Glutamatergic neuron (in vitro differentiated cells): ENCODE data around the gene RAD51C. TPM values are rescaled to one million over a fixed set of nuclear protein-coding genes. Genes with fewer than 3 reads are reported as not detected.
"Not testable (repeated sequence)": the region's sequence is repeated elsewhere in the genome, so short reads cannot be mapped to it uniquely, and the experiment has no call there.

Experiments
- DNase-seq: peaks from one replicate; pipeline ENCODE4 v3.0.0; 2022
- H3K27ac Mint-ChIP-seq: one replicate; pipeline ENCODE4 v1.8.0; 2020; ENCODE audit warnings: mild to moderate bottlenecking, mixed read lengths, inconsistent platforms; ENCODE audit not compliant: unreplicated experiment
- H3K27me3 Mint-ChIP-seq: one replicate; pipeline ENCODE4 v1.8.0; 2020; ENCODE audit warnings: mild to moderate bottlenecking, moderate library complexity, mixed read lengths, inconsistent platforms; ENCODE audit not compliant: unreplicated experiment
- H3K36me3 Mint-ChIP-seq: one replicate; pipeline ENCODE4 v1.8.0; 2020; ENCODE audit warnings: mild to moderate bottlenecking, mixed read lengths, inconsistent platforms; ENCODE audit not compliant: unreplicated experiment
- H3K4me1 Mint-ChIP-seq: one replicate; pipeline ENCODE4 v1.8.0; 2020; ENCODE audit warnings: mild to moderate bottlenecking, low read depth, mixed read lengths, inconsistent platforms; ENCODE audit not compliant: unreplicated experiment
- H3K4me3 Mint-ChIP-seq: one replicate; pipeline ENCODE4 v1.8.0; 2020; ENCODE audit warnings: mild to moderate bottlenecking, mixed read lengths, inconsistent platforms; ENCODE audit not compliant: unreplicated experiment
- H3K9me3 Mint-ChIP-seq: one replicate; pipeline ENCODE4 v1.8.0; 2020; ENCODE audit warnings: mild to moderate bottlenecking, moderate library complexity, mixed read lengths, inconsistent platforms; ENCODE audit not compliant: unreplicated experiment
- total RNA-seq: library from RNA; stranded (reverse); fragmentation: NEBNext Ultra II Directional; extraction: Animal tissue kit (Norgen Biotek cat#: 25700); gene quantifications from one replicate; pipeline ENCODE4 v1.2.1, GENCODE V29; 2021; ENCODE audit not compliant: unreplicated experiment
- TF ChIP-seq, protein P1 (sequence below): fragments of 200-600 bp; sonication (generic); IDR thresholded peaks from one replicate; pipeline ENCODE4 v1.5.0; 2021; ENCODE audit not compliant: partially characterized antibody, unreplicated experiment

RAD51C gene
- total RNA-seq, 1 donor from 2014 or later, result 8.5 TPM

DNA sequence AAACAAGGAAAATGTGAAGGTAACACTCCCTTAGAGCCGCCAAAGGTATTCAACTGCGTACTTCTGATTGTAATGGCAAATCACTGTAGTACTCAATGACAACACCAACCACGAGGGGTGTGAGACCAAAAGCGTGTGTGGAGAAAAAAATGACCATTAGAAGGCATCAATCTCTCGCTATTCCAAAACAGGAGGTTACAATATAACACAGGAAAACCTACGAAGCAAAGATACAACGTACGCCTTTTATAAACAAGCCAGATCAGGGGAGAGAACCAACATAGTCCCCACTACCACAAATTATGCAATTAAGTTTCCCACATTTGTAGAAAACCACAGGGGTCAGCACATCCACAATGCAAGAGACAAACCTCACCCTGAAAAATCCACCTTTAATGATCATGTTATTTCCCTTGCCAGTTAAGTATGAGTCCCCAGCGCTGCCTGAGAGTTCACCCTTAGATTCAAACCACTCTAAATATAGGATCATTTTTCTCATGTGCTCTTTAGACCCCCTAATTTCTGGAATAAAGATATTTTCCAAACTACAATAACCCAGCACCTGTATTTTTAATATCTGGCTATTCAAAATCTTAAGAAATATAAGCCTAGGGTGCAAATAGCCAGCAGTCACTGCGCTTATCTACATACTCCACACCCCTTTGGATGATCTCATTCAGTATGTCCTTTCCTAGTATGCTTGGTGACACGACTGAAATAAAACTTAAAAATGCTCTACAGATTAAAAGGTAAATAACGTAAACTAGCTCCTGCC, 13.0 kb upstream of the RAD51C start:
- no peak for DNase-seq
- no peak overlapping the region for H3K27ac Mint-ChIP-seq

DNA sequence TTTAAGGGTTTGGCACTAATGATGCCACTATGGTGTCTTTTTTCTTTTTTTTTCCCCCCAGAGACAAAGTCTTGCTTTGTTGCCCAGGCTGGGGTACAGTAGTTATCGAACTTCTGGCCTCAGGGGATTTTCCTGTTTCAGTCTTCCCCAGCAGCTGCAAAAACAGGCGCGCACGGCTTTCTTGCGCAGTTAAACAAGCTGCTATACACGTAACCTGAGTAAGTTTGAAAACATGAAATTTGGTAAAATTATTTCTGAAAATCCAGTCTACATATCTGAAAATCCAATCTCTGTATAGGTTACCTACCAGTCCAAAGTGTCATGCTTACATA, 12.4 kb upstream of the RAD51C start:
- Mint-ChIP-seq H3K27me3 (no peaks in the 10 kb centered on the region), H3K27ac (no peak overlapping the region), H3K4me1 (peaks cover 4% of the 10 kb centered on the region), H3K9me3 (no peaks in the 10 kb centered on the region), H3K36me3 (no peaks in the 10 kb centered on the region), H3K4me3 (no peak overlapping the region)
- TF ChIP-seq, protein P1, sequence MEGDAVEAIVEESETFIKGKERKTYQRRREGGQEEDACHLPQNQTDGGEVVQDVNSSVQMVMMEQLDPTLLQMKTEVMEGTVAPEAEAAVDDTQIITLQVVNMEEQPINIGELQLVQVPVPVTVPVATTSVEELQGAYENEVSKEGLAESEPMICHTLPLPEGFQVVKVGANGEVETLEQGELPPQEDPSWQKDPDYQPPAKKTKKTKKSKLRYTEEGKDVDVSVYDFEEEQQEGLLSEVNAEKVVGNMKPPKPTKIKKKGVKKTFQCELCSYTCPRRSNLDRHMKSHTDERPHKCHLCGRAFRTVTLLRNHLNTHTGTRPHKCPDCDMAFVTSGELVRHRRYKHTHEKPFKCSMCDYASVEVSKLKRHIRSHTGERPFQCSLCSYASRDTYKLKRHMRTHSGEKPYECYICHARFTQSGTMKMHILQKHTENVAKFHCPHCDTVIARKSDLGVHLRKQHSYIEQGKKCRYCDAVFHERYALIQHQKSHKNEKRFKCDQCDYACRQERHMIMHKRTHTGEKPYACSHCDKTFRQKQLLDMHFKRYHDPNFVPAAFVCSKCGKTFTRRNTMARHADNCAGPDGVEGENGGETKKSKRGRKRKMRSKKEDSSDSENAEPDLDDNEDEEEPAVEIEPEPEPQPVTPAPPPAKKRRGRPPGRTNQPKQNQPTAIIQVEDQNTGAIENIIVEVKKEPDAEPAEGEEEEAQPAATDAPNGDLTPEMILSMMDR, result no peak
- DNase-seq, result no peak

More for the DNA sequence above, 13.0 kb upstream of the RAD51C start:
- no peak overlapping the region for H3K4me3 Mint-ChIP-seq
- TF ChIP-seq, protein P1, result no peak
- no peaks in the 10 kb centered on the region for H3K27me3 Mint-ChIP-seq
- peaks cover 4% of the 10 kb centered on the region for H3K4me1 Mint-ChIP-seq
- no peaks in the 10 kb centered on the region for H3K9me3 Mint-ChIP-seq
- no peaks in the 10 kb centered on the region for H3K36me3 Mint-ChIP-seq

DNA sequence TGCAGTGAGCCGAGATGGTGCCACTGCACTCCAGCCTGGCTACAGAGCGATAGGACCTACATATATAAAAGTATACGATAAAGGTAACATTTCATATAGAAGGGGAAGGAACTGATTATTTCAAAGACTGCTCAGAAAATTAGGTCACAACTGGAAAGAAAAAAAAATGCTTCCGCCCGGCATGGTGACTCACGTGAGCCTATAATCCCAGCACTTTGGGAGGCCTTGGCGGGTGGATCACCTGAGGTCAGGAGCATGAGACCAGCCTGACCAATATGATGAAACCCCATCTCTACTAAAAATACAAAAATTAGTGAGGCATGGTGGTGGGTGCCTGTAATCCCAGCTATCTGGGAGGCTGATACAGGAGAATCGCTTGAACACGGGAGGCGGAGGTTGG, 8.4 kb upstream of the RAD51C start:
- DNase-seq, result no peak
- Mint-ChIP-seq H3K27ac (no peak overlapping the region), H3K9me3 (peaks cover 2% of the 10 kb centered on the region), H3K4me1 (peaks cover 4% of the 10 kb centered on the region), H3K4me3 (no peak overlapping the region), H3K27me3 (no peaks in the 10 kb centered on the region), H3K36me3 (no peaks in the 10 kb centered on the region)
- TF ChIP-seq, protein P1, result no peak

DNA sequence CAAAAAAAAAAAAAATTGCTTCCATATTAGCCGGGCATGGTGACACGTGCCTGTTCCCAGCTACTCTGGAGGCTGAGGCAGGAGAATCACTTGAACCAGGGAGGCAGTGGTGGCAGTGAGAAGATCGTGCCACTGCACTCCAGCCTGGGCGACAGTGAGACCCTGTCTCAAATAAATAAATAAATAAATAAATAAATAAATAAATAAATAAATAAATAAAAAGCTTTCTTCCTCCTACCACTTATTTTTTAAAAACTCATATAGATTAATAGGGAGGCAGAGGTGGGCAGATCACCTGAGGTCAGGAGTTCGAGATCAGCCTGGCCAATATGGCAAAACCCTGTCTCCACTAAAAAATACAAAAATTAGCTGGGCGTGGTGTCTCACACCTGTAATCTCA, 7.9 kb upstream of the RAD51C start:
- H3K9me3 Mint-ChIP-seq, H3K27ac Mint-ChIP-seq, H3K36me3 Mint-ChIP-seq, H3K4me3 Mint-ChIP-seq, H3K4me1 Mint-ChIP-seq, DNase-seq, H3K27me3 Mint-ChIP-seq: not testable (repeated sequence)

DNA sequence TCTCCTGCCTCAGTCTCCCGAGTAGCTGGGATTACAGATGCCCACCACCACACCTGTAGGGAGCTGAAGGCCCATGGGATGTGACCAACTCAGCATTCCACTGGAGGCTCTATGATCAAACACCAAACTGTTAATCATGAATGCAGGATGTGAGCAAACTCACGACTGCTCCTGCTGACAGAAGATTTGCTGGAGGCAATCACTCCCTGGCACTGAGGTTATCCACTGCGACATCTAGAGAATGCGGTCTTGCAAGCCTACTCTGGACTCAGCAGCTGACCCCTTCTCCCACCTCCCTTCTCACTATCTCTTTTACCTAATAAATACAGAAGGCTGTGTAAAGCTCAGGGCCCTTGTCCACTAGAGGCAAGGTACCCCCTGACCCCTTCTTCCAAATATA, 5.4 kb upstream of the RAD51C start:
- Mint-ChIP-seq H3K9me3 (peaks cover 2% of the 10 kb centered on the region), H3K4me1 (no peaks in the 10 kb centered on the region), H3K27ac (no peak overlapping the region), H3K36me3 (no peaks in the 10 kb centered on the region), H3K4me3 (no peak overlapping the region), H3K27me3 (no peaks in the 10 kb centered on the region)
- DNase-seq, result no peak
- TF ChIP-seq, protein P1, result no peak
